CD4-positive, alpha-beta memory T cell (primary cell): Measurements from ENCODE around the gene NMT1. TPM values are rescaled to one million over a fixed set of nuclear protein-coding genes. Genes with fewer than 3 reads are reported as not detected.
A peak's percentile ranks its signal among the peaks of the same experiment; 100 is the strongest.

Source experiments
- CTCF ChIA-PET: fragments of 350-600 bp; sonication (Branson Sonifier 250); formaldehyde crosslinking; loops from one replicate; lab custom pipeline; 2021; ENCODE audit warnings: inconsistent platforms; ENCODE audit not compliant: partially characterized antibody; lab: Charles Lee
- POLR2A ChIA-PET: fragments of 350-600 bp; sonication (Branson Sonifier 250); formaldehyde crosslinking; loops from one replicate; lab custom pipeline; 2021; ENCODE audit not compliant: partially characterized antibody; lab: Charles Lee
- DNase-seq, 5 donors: peaks; one replicate each; pipeline versions ENCODE4 v3.0.0 to v3.0.0-alpha.2; 2020 to 2022; ENCODE audit warnings: mixed read lengths in 1 of 5
- H3K27ac ChIP-seq: one replicate; pipeline ENCODE4 v1.7.0; 2013; ENCODE audit warnings: low read depth, low read length
- H3K27me3 ChIP-seq: 2 replicates; pipeline ENCODE4 v1.7.0; 2013; ENCODE audit warnings: mild to moderate bottlenecking, low read length, moderate library complexity; ENCODE audit not compliant: insufficient read depth
- H3K36me3 ChIP-seq: 2 replicates; pipeline ENCODE4 v1.7.0; 2013; ENCODE audit warnings: mild to moderate bottlenecking, low read length, moderate library complexity; ENCODE audit not compliant: insufficient read depth
- H3K4me1 ChIP-seq: 2 replicates; pipeline ENCODE4 v1.7.0; 2013; ENCODE audit warnings: mild to moderate bottlenecking, low read length, moderate library complexity; ENCODE audit not compliant: insufficient read depth
- H3K4me3 ChIP-seq, 2 donors: one replicate each; pipeline ENCODE4 v1.7.0; 2013; ENCODE audit warnings: low read length in 2 of 2, mild to moderate bottlenecking in 1 of 2
- H3K9me3 ChIP-seq, 2 donors: one replicate each; pipeline ENCODE4 v1.7.0; 2013; ENCODE audit warnings: low read length in 2 of 2, control low read depth in 1 of 2; ENCODE audit not compliant: control insufficient read depth in 1 of 2
- H3K27ac Mint-ChIP-seq, 7 donors: one replicate each; pipeline ENCODE4 v1.8.0; 2020 to 2021; ENCODE audit warnings: mixed read lengths in 7 of 7, mild to moderate bottlenecking in 6 of 7, inconsistent platforms in 3 of 7, moderate library complexity in 3 of 7
- H3K27me3 Mint-ChIP-seq, 2 donors: one replicate each; pipeline ENCODE4 v1.8.0; 2020 to 2021; ENCODE audit warnings: mixed read lengths in 2 of 2
- H3K36me3 Mint-ChIP-seq, 2 donors: one replicate each; pipeline ENCODE4 v1.8.0; 2020 to 2021; ENCODE audit warnings: mixed read lengths in 2 of 2, inconsistent platforms in 1 of 2, mild to moderate bottlenecking in 1 of 2
- H3K4me1 Mint-ChIP-seq, 4 donors: one replicate each; pipeline ENCODE4 v1.8.0; 2020 to 2021; ENCODE audit warnings: mixed read lengths in 4 of 4, mild to moderate bottlenecking in 1 of 4
- H3K4me3 Mint-ChIP-seq, 8 donors: one replicate each; pipeline ENCODE4 v1.8.0; 2020 to 2021; ENCODE audit warnings: mixed read lengths in 8 of 8, mild to moderate bottlenecking in 7 of 8, moderate library complexity in 6 of 8, inconsistent platforms in 3 of 8
- H3K9me3 Mint-ChIP-seq, 8 donors: one replicate each; pipeline ENCODE4 v1.8.0; 2020 to 2021; ENCODE audit warnings: mixed read lengths in 8 of 8, mild to moderate bottlenecking in 5 of 8, inconsistent platforms in 3 of 8, moderate library complexity in 1 of 8
- intact Hi-C: fragments of 100-400 bp; cut with micrococcal nuclease; formaldehyde crosslinking; loops from one replicate; pipeline ENCODE4 v1.15.1; 2023
- microRNA-seq: library from miRNA; unstranded; fragments of <30 nt; microRNA quantifications from one replicate; pipeline ENCODE4 v1.2.0, GENCODE V29; 2021; ENCODE audit warnings: borderline replicate concordance, borderline number of aligned reads, borderline microRNAs expressed, mixed read lengths
- polyA plus RNA-seq, 2 donors: library from polyadenylated mRNA; unstranded; fragments of 300-500 nt; fragmentation: Illumina TruSeq; gene quantifications; one replicate each; pipeline ENCODE4 v1.2.3, GENCODE V29; 2021
- total RNA-seq, 2 experiments: library from RNA; stranded (reverse); gene quantifications; one replicate each; pipeline ENCODE4 v1.2.3, GENCODE V29; 2021

Gene NMT1
- total and polyA plus RNA-seq, 4 experiments from 2014 or later, result 56.2 to 126 (median 100) TPM

- peak overlapping the region in 1 of 8 donors; percentile 5 for H3K4me3 Mint-ChIP-seq
- peaks cover 49% of the 10 kb centered on the region for H3K4me1 ChIP-seq
- H3K36me3 Mint-ChIP-seq, result peaks cover 0 to 24% of the 10 kb centered on the region in 2 donors
Observed at GRCh38 chr17:45156242-45156641, 95.1 kb downstream of the NMT1 start.

More at GRCh38 chr17:45156242-45156641, 95.1 kb downstream of the NMT1 start:
- Histone ChIP-seq H3K27me3 (no peaks in the 10 kb centered on the region), H3K9me3 (no peaks in the 10 kb centered on the region), H3K36me3 (no peaks in the 10 kb centered on the region), H3K27ac (no peak overlapping the region), H3K4me3 (no peak overlapping the region)
- DNase-seq, result no peak
- Mint-ChIP-seq H3K27me3 (no peaks in the 10 kb centered on the region), H3K9me3 (no peaks in the 10 kb centered on the region), H3K27ac (peak overlapping the region in 4 of 7 donors; percentile 25 to 65 (median 36)), H3K4me1 (peaks cover 23 to 51% (median 35%) of the 10 kb centered on the region in 4 donors)
- ChIA-PET POLR2A (interaction anchor here (1.2 to 14.4 kb wide), 4 partner anchors 8 to 74 kb away, joined by 3 to 865 read pairs (median 4); partner anchors contain the start of genes ACBD4, FMNL1 and HEXIM1), CTCF (interaction anchor here (3.0 to 22.4 kb wide), 2 partner anchors 21 to 41 kb away, joined by 20 to 552 read pairs; partner anchors contain the start of genes ACBD4 and PLCD3)
- intact Hi-C loops, result no loop called here

Small RNA genes lying within 50 kb of the gene (microRNA-seq; reads per million reads assigned to microRNA genes)
- gene MIR6784, result not detected

Other genes starting within 250 kb of the NMT1 start
- not detected for gene GJC1, start 231.0 kb upstream of the NMT1 start, total RNA-seq
- not detected for gene GJC1, start 231.0 kb upstream of the NMT1 start, polyA plus RNA-seq
- gene HIGD1B, start 213.4 kb upstream of the NMT1 start, total RNA-seq, result not detected
- gene HIGD1B, start 213.4 kb upstream of the NMT1 start, polyA plus RNA-seq, result not detected
- gene EFTUD2, start 161.9 kb upstream of the NMT1 start, total RNA-seq, result 100 to 1,000 TPM in 1 of 2 experiments, 10 to 100 TPM in 1; 98.9 to 101 TPM
- gene EFTUD2, start 161.9 kb upstream of the NMT1 start, polyA plus RNA-seq, result 10 to 100 TPM; 82.2 to 82.3 TPM
- gene GFAP, start 145.8 kb upstream of the NMT1 start, total RNA-seq, result not detected
- gene GFAP, start 145.8 kb upstream of the NMT1 start, polyA plus RNA-seq, result under 1 TPM in 1 of 2 donors, not detected in 1; 0.16 TPM
- not detected for gene KIF18B, start 113.5 kb upstream of the NMT1 start, total RNA-seq
- gene KIF18B, start 113.5 kb upstream of the NMT1 start, polyA plus RNA-seq, result not detected
- gene C1QL1, start 93.0 kb upstream of the NMT1 start, total RNA-seq, result not detected
- gene C1QL1, start 93.0 kb upstream of the NMT1 start, polyA plus RNA-seq, result not detected
- 10 to 100 TPM; 32.0 to 32.1 TPM for gene DCAKD, start 9.7 kb upstream of the NMT1 start, total RNA-seq
- gene DCAKD, start 9.7 kb upstream of the NMT1 start, polyA plus RNA-seq, result 10 to 100 TPM in 1 of 2 donors, 1 to 10 TPM in 1; 8.8 to 16.2 TPM
- 1 to 10 TPM; 3.8 to 6.0 TPM for gene PLCD3, start 71.2 kb downstream of the NMT1 start, total RNA-seq
- gene PLCD3, start 71.2 kb downstream of the NMT1 start, polyA plus RNA-seq, result under 1 TPM; 0.30 to 0.80 TPM
- 10 to 100 TPM; 41.9 to 48.1 TPM for gene ACBD4, start 74.4 kb downstream of the NMT1 start, total RNA-seq
- 10 to 100 TPM; 10.3 to 10.5 TPM for gene ACBD4, start 74.4 kb downstream of the NMT1 start, polyA plus RNA-seq
- 10 to 100 TPM; 28.8 to 30.8 TPM for gene HEXIM1, start 87.2 kb downstream of the NMT1 start, total RNA-seq
- gene HEXIM1, start 87.2 kb downstream of the NMT1 start, polyA plus RNA-seq, result 1 to 10 TPM; 2.8 to 5.9 TPM
- 1 to 10 TPM; 2.7 to 5.1 TPM for gene HEXIM2, start 100.6 kb downstream of the NMT1 start, total RNA-seq
- 1 to 10 TPM; 2.7 to 2.8 TPM for gene HEXIM2, start 100.6 kb downstream of the NMT1 start, polyA plus RNA-seq
- gene FMNL1, start 160.6 kb downstream of the NMT1 start, total RNA-seq, result 100 to 1,000 TPM; 403 to 405 TPM
- gene FMNL1, start 160.6 kb downstream of the NMT1 start, polyA plus RNA-seq, result 10 to 100 TPM in 1 of 2 donors, 1 to 10 TPM in 1; 8.1 to 64.4 TPM
- under 1 TPM; 0.22 to 0.41 TPM for gene SPATA32, start 200.8 kb downstream of the NMT1 start, total RNA-seq
- under 1 TPM; 0.25 to 0.49 TPM for gene SPATA32, start 200.8 kb downstream of the NMT1 start, polyA plus RNA-seq